ENCODE data around the gene SNX19. TPM values are rescaled to one million over a fixed set of nuclear protein-coding genes. Genes with fewer than 3 reads are reported as not detected.
A peak's percentile ranks its signal among the peaks of the same experiment; 100 is the strongest.

Gene SNX19
- polyA plus RNA-seq, 1 donor, result 26.7 TPM

GRCh38 chr11:130904380-130904779, 11.9 kb downstream of the SNX19 start:
- DNase-seq, result no peak

GRCh38 chr11:130902380-130902779, 13.9 kb downstream of the SNX19 start:
- DNase-seq, result no peak

GRCh38 chr11:130899106-130899505, 17.2 kb downstream of the SNX19 start:
- DNase-seq, result no peak

- no peak for DNase-seq
These were observed 18.8 kb downstream of the SNX19 start for GRCh38 chr11:130897262-130898182.

- DNase-seq, result peak; percentile 58
These were observed 21.8 kb downstream of the SNX19 start for GRCh38 chr11:130894322-130895025.

- no peak for DNase-seq
These were observed 23.4 kb downstream of the SNX19 start for GRCh38 chr11:130892861-130893260.

GRCh38 chr11:130891326-130891725, 25.0 kb downstream of the SNX19 start:
- no peak for DNase-seq

- no peak for DNase-seq
These were observed 26.1 kb downstream of the SNX19 start for GRCh38 chr11:130890039-130890745.

- no peak for DNase-seq
These were observed 27.5 kb downstream of the SNX19 start for GRCh38 chr11:130888790-130889189.

GRCh38 chr11:130886704-130887103, 29.6 kb downstream of the SNX19 start:
- no peak for DNase-seq

- no peak for DNase-seq
These were observed 34.1 kb downstream of the SNX19 start for GRCh38 chr11:130882138-130882551.

- DNase-seq, result no peak
These were observed 34.7 kb downstream of the SNX19 start for GRCh38 chr11:130881475-130882137.

- no peak for DNase-seq
These were observed 36.4 kb downstream of the SNX19 start for GRCh38 chr11:130879836-130880235.

- DNase-seq, result no peak
These were observed 39.1 kb downstream of the SNX19 start for GRCh38 chr11:130876931-130877915.

- no peak for DNase-seq
These were observed 40.2 kb downstream of the SNX19 start for GRCh38 chr11:130876100-130876499.

GRCh38 chr11:130874955-130875531, 41.2 kb downstream of the SNX19 start:
- no peak for DNase-seq

- no peak for DNase-seq
These were observed 41.9 kb downstream of the SNX19 start for GRCh38 chr11:130874396-130874795.

GRCh38 chr11:130873761-130874160, 42.5 kb downstream of the SNX19 start:
- DNase-seq, result no peak

GRCh38 chr11:130872981-130873380, 43.3 kb downstream of the SNX19 start:
- DNase-seq, result no peak

- DNase-seq, result no peak
These were observed 43.8 kb downstream of the SNX19 start for GRCh38 chr11:130872513-130872912.

- no peak for DNase-seq
These were observed 44.2 kb downstream of the SNX19 start for GRCh38 chr11:130872102-130872501.

Measured in hindlimb muscle (tissue), 1 donor.